GM19438 (cell line): ENCODE results near the gene ETS2.

Experiments used
- ATAC-seq: cut with Tn5 transposase; IDR thresholded peaks from one replicate; pipeline ENCODE4 v1.9.1; 2021; ENCODE audit warnings: low read depth; ENCODE audit not compliant: unreplicated experiment

The ETS2 gene

DNA sequence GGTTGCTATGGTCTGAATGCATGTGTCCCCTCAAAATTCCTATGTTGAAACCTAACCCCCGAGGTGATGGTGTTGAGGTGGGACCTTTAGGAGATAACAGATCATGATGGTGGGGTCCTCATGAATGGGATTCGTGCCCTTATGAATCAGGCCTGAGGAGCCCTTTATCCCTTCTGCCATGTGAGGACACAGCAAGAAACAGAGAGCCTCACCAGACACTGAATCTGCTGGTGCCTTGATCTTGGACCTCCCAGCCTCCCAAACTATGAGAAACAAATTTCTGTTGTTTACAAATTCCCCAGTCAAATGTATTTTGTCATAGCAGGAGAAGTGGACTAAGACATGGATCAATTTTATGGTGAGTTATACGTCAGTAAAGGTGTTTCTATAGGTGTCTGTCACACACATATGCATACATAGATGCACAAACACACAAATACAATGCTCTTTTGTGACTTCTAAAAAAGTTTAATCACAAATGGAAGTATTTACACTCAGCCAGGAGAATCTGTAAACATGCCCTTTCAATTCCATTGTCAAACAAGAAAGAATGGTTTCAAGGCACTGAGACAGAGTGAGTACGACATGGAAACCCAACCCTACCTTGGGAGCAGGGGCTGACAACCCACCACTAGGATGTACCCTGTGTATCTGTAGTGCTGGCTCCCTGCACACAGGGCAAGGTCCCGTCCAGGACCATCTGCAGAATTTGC is 5.5 kb upstream of the ETS2 start:
- no peak for ATAC-seq

DNA sequence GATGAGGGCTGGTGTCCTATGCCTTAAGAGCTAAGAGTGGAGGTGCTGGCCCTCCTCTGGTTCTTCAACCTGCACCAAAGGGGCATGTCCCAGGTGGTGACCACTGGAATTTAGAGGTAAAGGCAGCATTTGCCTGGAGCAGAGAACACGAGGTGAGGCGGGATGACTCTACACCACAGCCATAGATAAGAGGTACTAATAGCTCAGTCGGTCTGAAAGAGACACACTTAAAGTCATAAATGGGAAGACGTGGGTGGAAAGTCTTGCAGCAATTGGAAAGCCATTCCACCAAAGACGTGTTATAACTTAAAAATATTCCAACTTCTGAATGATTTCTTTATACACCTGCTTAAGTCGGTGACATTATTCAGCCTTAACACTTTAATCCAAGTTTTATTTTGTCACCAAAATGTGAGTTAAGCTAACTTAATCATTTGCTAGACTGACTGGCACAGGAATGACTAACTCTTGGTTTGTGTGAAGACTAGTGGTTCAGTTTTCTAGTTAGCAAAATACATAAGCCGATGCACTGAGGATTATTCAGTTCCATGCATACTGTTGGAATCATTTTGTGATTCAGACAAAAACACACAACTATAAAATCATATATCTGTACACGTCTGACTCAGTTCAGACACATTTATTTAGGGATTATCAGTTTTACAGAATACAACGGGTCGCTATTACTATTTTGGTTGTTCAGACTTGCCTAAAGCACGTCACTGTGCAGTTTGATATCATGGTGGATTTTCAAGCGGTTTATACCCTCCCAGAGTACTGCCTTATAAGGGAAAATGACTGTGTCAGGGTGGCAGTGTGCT is 4.6 kb upstream of the ETS2 start:
- no peak for ATAC-seq

- no peak for ATAC-seq
Measured at GRCh38 chr21:38802050-38803026, 3.4 kb upstream of the ETS2 start.

DNA sequence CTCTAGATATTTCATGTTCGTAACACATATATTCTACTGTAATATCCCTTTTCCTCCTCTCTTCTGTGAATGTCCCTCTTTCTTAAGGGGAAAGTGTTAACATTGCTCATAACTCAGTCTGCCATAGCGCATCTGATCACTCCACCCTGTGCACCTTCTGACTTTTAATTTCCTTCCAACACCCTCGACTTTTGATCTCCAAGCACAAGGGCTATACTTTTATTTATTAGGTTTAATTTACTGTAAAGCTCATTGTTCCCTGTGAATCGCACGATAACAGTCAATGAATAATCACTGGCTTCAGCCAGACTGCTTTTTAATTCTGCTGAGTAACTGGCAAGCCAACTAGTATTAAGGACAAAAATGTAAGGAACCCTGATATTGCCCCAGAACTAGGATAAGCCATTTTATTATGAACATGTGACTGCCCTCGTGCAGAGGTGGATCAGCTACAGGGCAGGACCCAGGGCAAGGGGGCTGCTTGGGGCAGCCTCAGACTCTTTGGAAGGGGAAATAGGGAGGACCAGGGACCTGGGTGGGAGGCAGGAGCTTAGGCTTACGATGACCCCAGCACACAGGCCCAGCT is 2.6 kb upstream of the ETS2 start:
- ATAC-seq, result no peak

DNA sequence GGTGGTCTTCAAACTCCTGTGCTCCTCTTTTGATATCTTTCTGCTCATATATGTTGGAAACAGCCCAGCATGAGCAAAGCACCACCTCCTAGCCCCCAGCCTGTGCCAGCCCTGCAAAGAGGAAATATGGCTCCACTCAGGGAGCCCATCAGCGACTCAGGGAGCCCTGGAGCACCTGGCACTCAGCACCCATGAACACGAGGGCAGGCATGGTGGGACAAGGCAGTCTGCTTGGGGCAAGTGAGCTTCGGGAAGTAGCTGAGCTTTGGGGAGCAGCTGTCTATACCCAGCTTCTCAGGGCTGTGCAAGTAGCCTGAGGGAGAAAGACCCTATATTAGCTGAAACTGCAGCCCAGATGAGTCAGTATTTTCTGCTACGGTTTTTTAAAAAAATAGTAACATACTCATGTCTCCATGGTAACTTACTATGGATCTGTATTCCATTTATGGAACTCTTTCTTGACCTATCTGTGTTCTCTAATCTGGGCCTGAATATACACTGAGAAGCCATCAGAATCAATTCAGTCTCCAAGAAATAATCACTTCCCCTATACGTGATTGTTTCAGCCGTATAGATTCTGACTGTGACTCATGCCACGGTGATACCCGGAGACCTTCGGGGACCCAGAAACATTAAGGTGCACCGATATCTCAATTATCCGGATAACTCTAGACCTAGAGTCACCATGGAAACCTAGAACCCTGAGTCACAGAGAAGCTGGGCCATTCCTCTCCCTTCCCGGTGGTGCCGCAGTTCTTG is 1.5 kb upstream of the ETS2 start:
- no peak for ATAC-seq

GRCh38 chr21:38804789-38805327 is 871 bp upstream of the ETS2 start:
- peak; percentile 24 for ATAC-seq

DNA sequence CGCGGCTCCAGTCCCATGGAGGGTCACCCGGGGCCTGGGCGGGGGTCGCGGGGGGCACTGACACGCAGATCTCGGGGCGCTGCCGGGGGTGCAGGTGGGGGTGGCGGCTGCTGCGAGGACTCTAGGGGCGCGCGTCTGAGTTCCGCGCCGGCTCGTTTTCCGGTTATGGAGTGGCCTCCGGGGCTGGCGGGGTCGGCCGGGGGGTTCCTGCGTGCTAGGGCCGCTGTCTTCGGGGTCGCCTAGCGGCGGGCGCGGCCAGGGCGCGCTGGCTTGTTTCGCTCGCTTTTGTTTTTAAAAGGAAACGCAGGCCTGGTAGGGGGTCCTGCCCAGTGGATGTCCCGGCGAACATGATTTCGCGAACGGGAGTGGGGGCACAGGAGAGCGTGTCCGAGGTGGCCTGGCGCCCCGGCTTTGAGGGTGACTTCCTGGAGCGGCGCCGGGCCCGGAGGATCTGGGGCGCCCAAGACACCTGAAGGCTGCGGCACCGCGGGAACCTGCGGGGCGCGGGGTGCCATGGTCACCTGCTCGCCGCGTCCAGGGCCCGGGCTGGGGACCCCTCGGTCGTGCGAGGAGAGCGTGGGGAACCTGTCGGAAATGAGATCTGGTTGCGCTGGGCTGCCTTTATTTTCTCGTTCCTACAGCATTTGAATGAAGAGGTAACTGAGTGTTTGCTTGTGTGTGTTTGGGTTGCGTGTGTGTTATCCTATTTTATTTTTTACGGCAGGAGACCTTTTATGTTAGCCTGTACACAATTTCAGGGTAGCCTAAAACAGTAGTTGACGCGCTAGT is 618 bp downstream of the ETS2 start:
- ATAC-seq, result peak; percentile 33

GRCh38 chr21:38806942-38807284 is 1.2 kb downstream of the ETS2 start:
- no peak for ATAC-seq

GRCh38 chr21:38807441-38807871 is 1.7 kb downstream of the ETS2 start:
- no peak for ATAC-seq

GRCh38 chr21:38807986-38808385 is 2.3 kb downstream of the ETS2 start:
- ATAC-seq, result no peak

- ATAC-seq, result no peak
Measured at GRCh38 chr21:38809198-38809878, 3.6 kb downstream of the ETS2 start.

DNA sequence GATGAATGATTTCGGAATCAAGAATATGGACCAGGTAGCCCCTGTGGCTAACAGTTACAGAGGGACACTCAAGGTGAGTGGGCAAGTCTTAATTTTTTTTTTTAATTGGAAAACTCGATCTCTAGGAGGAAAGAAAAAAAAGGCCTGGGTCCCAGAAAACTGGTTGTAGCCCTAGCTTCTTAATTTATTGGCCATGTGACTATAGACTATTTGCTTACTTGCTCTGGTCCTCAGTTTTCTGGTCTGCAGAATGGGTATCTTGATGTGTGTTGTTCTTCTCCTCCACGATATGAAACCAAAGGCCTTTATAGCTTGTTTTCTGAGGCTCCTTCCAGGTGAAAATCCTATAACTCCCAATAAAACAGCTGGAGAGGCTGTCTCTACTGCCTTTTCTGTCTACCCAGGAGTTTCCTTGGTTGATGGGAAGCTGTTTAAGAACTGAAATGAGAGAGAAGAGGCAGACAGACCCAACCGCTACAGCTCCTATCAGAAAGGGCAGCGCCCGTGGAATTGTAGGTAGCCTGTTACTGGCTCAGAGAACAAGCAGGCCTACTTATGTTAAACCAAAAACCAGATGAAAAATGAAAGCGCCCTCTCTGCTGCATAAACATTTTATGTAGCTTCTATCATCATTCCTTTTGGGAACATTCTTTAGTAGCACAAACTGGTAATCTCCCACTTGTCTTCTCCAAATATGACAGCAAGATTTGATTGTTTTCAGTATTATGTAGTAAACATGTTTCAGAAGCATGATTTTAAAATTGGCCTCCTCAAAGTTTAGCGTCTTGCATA is 4.5 kb downstream of the ETS2 start:
- no peak for ATAC-seq

GRCh38 chr21:38810826-38811164 is 5.1 kb downstream of the ETS2 start:
- ATAC-seq, result no peak

- no peak for ATAC-seq
Measured at GRCh38 chr21:38811257-38811656, 5.5 kb downstream of the ETS2 start.

- ATAC-seq, result no peak
Measured at GRCh38 chr21:38813143-38813542, 7.4 kb downstream of the ETS2 start.

GRCh38 chr21:38813547-38813946 is 7.8 kb downstream of the ETS2 start:
- no peak for ATAC-seq
